ENCODE results near the gene RNF145.

RNF145 gene

DNA sequence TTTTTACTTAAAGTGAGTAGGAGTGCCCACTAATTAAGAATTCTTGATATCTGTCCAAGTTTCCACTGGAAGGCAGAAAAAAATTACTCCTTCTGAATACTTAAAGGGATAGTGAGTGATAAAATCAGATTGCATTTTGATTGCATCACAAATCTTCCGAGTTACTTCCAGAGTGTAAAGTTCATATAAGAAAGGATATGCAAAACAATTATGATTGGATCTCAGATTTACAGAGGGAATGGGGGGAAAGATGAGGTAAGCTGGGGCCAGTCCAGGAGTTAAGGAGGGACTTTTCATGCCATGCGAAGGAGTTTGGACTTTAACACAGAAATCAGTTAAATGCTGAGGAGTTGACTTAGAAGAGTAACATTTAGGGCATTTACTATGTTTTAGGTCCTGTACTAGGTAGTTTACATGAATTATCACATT, 9.3 kb upstream of the RNF145 start:
- no peak for DNase-seq (ENCODE audit: low read depth in 2 of 2)

DNA sequence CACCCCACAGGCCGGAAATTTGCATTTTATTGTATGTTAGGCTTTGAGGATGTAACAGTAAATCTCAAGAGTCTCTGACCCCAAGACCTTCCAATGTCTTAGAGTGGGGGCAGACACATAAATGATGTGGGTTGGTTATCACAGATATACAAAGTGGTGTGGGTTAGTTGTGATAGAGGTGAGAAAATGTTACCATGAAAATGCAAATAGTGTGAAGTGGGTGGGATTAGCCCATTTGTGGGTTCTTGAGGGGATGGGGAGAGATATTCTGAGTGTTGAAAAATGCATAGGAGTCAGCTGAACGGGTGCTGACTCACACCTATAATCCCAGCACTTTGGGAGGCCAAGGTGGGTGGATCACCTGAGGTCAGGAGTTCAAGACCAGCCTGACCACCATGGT, 7.9 kb upstream of the RNF145 start:
- DNase-seq (ENCODE audit: low read depth in 2 of 2): no peak

DNA sequence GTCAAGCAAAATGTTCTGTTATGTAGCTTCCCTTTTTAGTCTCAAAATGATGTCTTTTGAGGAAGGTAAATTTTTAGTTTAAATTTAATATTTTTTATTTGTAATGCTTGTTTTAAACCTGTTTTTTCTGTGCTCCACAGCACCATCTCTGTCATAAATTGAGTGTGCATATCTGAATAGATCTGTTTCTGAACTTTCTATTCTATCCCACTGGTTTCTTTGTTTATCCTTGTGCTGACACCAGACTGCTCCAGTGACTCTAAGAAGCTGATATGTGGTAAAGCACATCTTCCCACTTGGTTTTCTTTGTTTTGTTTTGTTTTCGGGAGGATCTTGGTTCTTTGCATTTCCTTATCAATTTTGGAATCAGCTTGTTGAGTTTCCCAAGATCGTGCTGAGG, 7.1 kb upstream of the RNF145 start:
- no peak for DNase-seq (ENCODE audit: low read depth in 2 of 2)

- no peak for DNase-seq (ENCODE audit: low read depth in 2 of 2)
Measured at GRCh38 chr5:159215886-159216285, 6.5 kb upstream of the RNF145 start.

DNA sequence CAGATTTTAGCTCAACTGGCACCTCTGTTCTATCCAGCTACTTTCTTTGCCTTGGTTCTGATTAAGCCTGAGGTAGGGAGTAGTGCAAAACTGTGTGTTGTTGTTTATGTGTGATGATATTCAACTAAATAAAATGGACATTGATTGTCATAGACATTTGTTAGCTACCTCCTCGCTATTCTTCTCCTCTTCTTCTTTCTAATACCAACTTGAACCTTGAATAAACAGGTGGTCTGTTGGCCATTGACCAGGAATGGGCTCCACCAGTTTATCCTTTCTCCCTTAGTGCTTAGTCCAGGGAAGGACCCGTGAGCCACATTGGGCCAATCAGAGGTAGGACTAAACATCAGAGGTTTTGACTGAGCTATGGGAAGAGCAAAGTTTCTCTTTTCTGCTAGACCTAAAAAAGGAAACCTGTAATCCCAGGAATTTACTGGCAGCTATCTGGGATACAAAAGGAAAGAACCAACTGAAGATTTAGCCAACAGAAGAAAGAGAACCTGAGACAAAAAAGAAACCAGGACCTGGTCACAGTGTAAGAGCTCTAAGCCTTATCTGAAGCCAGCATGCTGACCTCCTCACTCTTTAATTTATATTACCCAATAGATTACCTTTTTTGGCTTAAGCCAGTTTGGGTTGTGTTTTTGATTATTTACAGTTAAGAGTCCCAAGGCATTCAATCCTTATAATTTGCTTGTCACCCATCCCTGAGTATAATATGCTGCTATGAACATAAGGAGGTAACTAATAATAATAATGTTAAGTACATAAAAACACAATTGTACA, 5.3 kb upstream of the RNF145 start:
- DNase-seq (ENCODE audit: low read depth in 2 of 2): no peak

- no peak for DNase-seq (ENCODE audit: low read depth in 2 of 2)
Measured at GRCh38 chr5:159212657-159213462, 3.5 kb upstream of the RNF145 start.

- DNase-seq (ENCODE audit: low read depth in 2 of 2): no peak
Measured at GRCh38 chr5:159211729-159212174, 2.4 kb upstream of the RNF145 start.

DNA sequence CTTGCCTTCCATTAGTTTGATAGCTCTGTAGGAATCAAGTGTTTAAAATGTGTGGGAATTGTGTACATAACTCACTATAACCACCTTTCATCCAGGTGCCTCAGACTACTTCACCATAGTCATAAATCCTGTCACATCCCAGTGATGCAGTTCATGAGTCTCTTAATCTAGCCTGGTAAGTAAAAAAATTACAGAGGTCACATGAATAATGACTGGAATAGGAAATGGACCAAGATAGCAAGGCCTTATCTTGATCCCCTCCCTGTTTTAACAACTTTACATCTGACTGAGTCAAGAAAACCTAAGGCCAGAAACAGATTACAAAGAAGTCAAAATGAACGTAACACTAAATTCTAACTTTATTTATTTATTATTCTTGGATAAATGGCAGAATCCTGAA, 1.5 kb upstream of the RNF145 start:
- no peak for DNase-seq (ENCODE audit: low read depth in 2 of 2)

DNA sequence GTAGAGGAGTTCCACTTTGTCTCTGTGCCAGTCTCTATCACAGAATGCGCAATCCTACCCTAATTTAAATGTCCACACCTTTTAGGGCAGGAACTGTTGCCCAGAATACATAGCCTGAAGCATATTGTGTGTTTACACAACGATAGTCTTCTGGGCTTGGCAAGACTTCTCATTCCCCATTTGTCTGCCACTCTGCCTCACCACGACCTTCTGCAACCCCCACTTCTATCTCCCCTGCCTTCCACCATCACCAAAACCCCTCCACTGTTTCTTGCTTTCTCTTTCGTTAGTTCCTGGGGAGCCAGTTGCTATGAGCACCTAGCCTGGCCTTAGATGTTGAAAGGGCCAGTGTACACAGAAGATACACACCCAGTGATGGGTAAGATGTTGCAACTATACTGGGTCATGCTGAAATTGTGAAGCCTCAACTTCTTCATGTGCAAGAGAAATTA, 883 bp upstream of the RNF145 start:
- no peak for DNase-seq (ENCODE audit: low read depth in 2 of 2)

GRCh38 chr5:159208514-159209437, 577 bp downstream of the RNF145 start:
- DNase-seq (ENCODE audit: low read depth in 2 of 2): peak in 1 of 2 donors; percentile 3

GRCh38 chr5:159207686-159208513, 1.5 kb downstream of the RNF145 start:
- peak; percentile 49 to 54 for DNase-seq (ENCODE audit: low read depth in 2 of 2)

- DNase-seq (ENCODE audit: low read depth in 2 of 2): no peak
Measured at GRCh38 chr5:159207222-159207685, 2.1 kb downstream of the RNF145 start.

GRCh38 chr5:159206818-159207217, 2.5 kb downstream of the RNF145 start:
- DNase-seq (ENCODE audit: low read depth in 2 of 2): no peak

- DNase-seq (ENCODE audit: low read depth in 2 of 2): no peak
Measured at GRCh38 chr5:159206368-159206767, 3.0 kb downstream of the RNF145 start.

- DNase-seq (ENCODE audit: low read depth in 2 of 2): no peak
Measured at GRCh38 chr5:159203351-159203750, 6.0 kb downstream of the RNF145 start.

GRCh38 chr5:159202151-159202550, 7.2 kb downstream of the RNF145 start:
- DNase-seq (ENCODE audit: low read depth in 2 of 2): no peak

GRCh38 chr5:159199780-159200179, 9.6 kb downstream of the RNF145 start:
- no peak for DNase-seq (ENCODE audit: low read depth in 2 of 2)

DNA sequence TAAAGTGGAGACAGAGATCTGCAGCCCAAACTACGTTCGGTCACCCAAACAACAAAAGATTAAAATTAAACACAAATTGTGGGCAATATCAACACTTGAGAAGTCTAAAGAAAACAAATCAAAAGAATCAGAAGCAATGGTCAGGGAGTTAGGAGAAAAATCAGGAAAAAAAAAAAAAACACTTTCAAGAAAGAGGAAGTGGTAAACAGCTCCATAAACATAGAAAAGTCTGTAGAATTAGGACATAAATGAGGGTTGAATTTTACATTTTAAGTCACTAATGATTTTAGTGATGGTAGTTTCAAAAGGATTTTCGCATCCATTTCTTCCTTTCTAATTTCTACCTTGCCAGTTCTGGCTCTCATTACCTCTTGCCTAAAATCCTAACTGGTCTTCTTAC, 10.1 kb downstream of the RNF145 start:
- DNase-seq (ENCODE audit: low read depth in 2 of 2): no peak

DNA sequence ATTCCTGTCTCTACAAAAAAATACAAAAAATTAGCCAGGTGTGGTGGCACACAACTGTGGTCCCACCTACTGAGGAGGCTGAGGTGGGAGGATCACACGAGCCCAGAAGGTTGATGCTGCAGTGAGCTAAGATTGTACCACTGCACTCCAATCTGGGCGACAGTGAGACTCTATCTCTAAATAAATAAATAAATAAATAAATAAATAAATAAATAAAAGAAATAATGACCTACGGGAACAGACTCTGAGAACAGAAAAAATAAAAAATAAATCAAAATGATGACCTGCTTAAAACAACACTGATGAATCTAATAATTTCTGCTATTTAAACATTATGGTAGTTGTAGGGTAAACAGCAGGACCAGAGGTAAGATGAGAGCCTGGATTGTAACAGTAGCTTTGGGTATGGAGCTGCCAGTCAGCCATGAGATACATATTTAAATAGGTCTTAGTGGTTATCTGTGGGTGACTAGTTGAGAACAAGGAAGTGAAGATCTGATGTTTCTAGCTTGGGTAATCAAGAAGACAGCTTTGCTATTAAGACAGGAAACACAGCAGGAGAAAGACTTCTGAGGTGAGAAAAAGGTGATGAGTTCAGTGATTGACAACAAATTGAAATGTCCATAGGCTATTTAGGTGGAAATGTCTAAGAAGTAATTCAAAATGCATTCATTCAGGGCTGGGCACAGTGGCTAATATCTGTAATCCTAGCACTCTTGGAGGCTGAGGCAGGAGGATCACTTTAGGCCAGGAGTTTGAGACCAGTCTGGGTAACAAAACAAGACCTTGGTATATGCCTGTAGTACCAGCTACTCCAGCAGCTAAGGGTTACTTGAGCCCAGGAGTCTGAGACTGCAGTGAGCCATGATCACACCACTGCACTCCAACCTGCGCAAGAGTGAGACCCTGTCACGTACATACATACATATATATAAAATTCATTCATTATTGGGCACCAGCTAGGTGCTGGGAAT, 11.0 kb downstream of the RNF145 start:
- no peak for DNase-seq (ENCODE audit: low read depth in 2 of 2)

GRCh38 chr5:159195775-159196174, 13.6 kb downstream of the RNF145 start:
- DNase-seq (ENCODE audit: low read depth in 2 of 2): no peak
